SK-N-SH (cell line): ENCODE data around the gene ZNF664. TPM values are rescaled to one million over a fixed set of nuclear protein-coding genes. Genes with fewer than 3 reads are reported as not detected.

Experiments
- CTCF ChIA-PET: fragments of 300-600, 350-600 bp; formaldehyde crosslinking; extraction: SDS; loops from one replicate; lab custom pipeline; 2021; lab: Yijun Ruan, JAX
- POLR2A ChIA-PET: fragments of 350-600 bp; sonication (Branson Sonifier 250); formaldehyde crosslinking; extraction: SDS; loops from one replicate; lab custom pipeline; 2020; ENCODE audit warnings: antibody characterized with exemption, inconsistent platforms; lab: Yijun Ruan, JAX
- DNase-seq: peaks from one replicate; pipeline ENCODE4 v3.0.0; 2012
- H2AFZ ChIP-seq: fragments of 200-600 bp; sonication (generic); 2 replicates; pipeline ENCODE4 v1.8.1; 2016; ENCODE audit warnings: antibody characterized with exemption, mild to moderate bottlenecking, low read depth
- H3F3A ChIP-seq: fragments of 200-600 bp; sonication (generic); replicated peaks from 2 replicates; pipeline ENCODE3; 2016; ENCODE audit warnings: antibody characterized with exemption, mild to moderate bottlenecking; ENCODE audit not compliant: insufficient read depth
- H3K27ac ChIP-seq, 2 experiments: fragments of 200-500 bp in 1 of 2; fragments of 200-600 bp in 1 of 2; sonication (Bioruptor generic) in 1 of 2; sonication (generic), shearing (Covaris generic) in 1 of 2; 2 replicates each; pipeline versions ENCODE4 v1.5.1 to v1.6.1; 2014 to 2016; ENCODE audit warnings: low read depth in 2 of 2, inconsistent platforms in 1 of 2, low read length in 1 of 2, mild to moderate bottlenecking in 1 of 2, mixed read lengths in 1 of 2
- H3K27me3 ChIP-seq: fragments of 200-600 bp; sonication (generic), shearing (Covaris generic); 2 replicates; pipeline ENCODE4 v1.6.1; 2016; ENCODE audit warnings: mixed run types; ENCODE audit not compliant: insufficient read depth
- H3K36me3 ChIP-seq, 2 experiments: fragments of 200-500 bp in 1 of 2; fragments of 200-600 bp in 1 of 2; sonication (Bioruptor generic) in 1 of 2; sonication (generic) in 1 of 2; replicated peaks in 1 of 2; 2 replicates each; pipeline versions ENCODE3 to v1.5.1; 2014 to 2016; ENCODE audit warnings: low read length in 1 of 2, mild to moderate bottlenecking in 1 of 2; ENCODE audit not compliant: insufficient read depth in 2 of 2, control insufficient read depth in 1 of 2
- H3K4me1 ChIP-seq, 2 experiments: fragments of 200-500 bp in 1 of 2; fragments of 200-600 bp in 1 of 2; sonication (Bioruptor generic) in 1 of 2; sonication (generic), shearing (Covaris generic) in 1 of 2; 2 replicates each; pipeline versions ENCODE4 v1.5.1 to v1.6.1; 2014 to 2016; ENCODE audit warnings: low read depth in 1 of 2, low read length in 1 of 2, mixed run types in 1 of 2; ENCODE audit not compliant: insufficient read depth in 2 of 2, control insufficient read depth in 1 of 2
- H3K4me2 ChIP-seq: fragments of 200-600 bp; sonication (generic), shearing (Covaris generic); 2 replicates; pipeline ENCODE4 v1.6.1; 2017; ENCODE audit warnings: mixed run types
- H3K4me3 ChIP-seq, 2 experiments: fragments of 200-500 bp in 1 of 2; fragments of 200-600 bp in 1 of 2; sonication (Bioruptor generic) in 1 of 2; sonication (generic), shearing (Covaris generic) in 1 of 2; 2 replicates each; pipeline versions ENCODE4 v1.5.1 to v1.8.1; 2014 to 2016; ENCODE audit warnings: low read depth in 2 of 2, inconsistent platforms in 1 of 2, low read length in 1 of 2, mild to moderate bottlenecking in 1 of 2, mixed read lengths in 1 of 2, moderate library complexity in 1 of 2
- H3K79me2 ChIP-seq: fragments of 200-600 bp; sonication (generic); 2 replicates; pipeline ENCODE4 v1.8.1; 2017; ENCODE audit warnings: mild to moderate bottlenecking; ENCODE audit not compliant: insufficient read depth
- H3K9ac ChIP-seq: fragments of 200-600 bp; sonication (generic); 2 replicates; pipeline ENCODE4 v1.6.1; 2017; ENCODE audit warnings: mixed run types
- H3K9me2 ChIP-seq: fragments of 200-600 bp; sonication (generic); 2 replicates; pipeline ENCODE4 v1.6.1; 2017; ENCODE audit warnings: mixed run types
- H3K9me3 ChIP-seq: fragments of 200-600 bp; sonication (generic); 2 replicates; pipeline ENCODE4 v1.6.1; 2017; ENCODE audit warnings: mixed run types, mild to moderate bottlenecking, moderate library complexity
- H4K20me1 ChIP-seq: fragments of 200-600 bp; sonication (generic); 2 replicates; pipeline ENCODE4 v1.6.1; 2017; ENCODE audit warnings: mild to moderate bottlenecking, mixed run types; ENCODE audit not compliant: insufficient read depth
- ELF1 ChIP-seq: IDR thresholded peaks from 2 replicates; pipeline ENCODE4 v1.4.0; 2012
- EP300 ChIP-seq, 2 experiments: IDR thresholded peaks; 2 replicates each; pipeline versions ENCODE4 v1.4.0 to v1.6.1; 2012; ENCODE audit warnings: borderline replicate concordance in 1 of 2, low read depth in 1 of 2, low read length in 1 of 2
- EZH2phosphoT487 ChIP-seq: fragments of 200-600 bp; sonication (generic); IDR thresholded peaks from 2 replicates; pipeline ENCODE4 v1.6.1; 2017; ENCODE audit warnings: low read depth, mixed run types, mild to moderate bottlenecking, antibody characterized with exemption, moderate library complexity, borderline replicate concordance
- FOSL2 ChIP-seq: IDR thresholded peaks from 2 replicates; pipeline ENCODE4 v1.4.0; 2012; ENCODE audit warnings: low read depth, mild to moderate bottlenecking, moderate library complexity, borderline replicate concordance
- GABPA ChIP-seq: IDR thresholded peaks from 2 replicates; pipeline ENCODE4 v1.4.0; 2012; ENCODE audit warnings: low read depth, mild to moderate bottlenecking
- IRF3 ChIP-seq: fragments of 150-350 bp; IDR thresholded peaks from 2 replicates; pipeline ENCODE4 v1.6.1; 2016; ENCODE audit warnings: mild to moderate bottlenecking, low read depth, low read length
- MEF2A ChIP-seq: IDR thresholded peaks from 2 replicates; pipeline ENCODE4 v1.4.0; 2012; ENCODE audit warnings: low read depth, borderline replicate concordance
- MXI1 ChIP-seq: IDR thresholded peaks from 2 replicates; pipeline ENCODE4 v1.6.1; 2012; ENCODE audit warnings: mild to moderate bottlenecking, low read depth, low read length, improper control_type of control experiment
- NRF1 ChIP-seq: IDR thresholded peaks from 2 replicates; pipeline ENCODE4 v1.6.1; 2012; ENCODE audit warnings: low read depth, mild to moderate bottlenecking, low read length
- POLR2AphosphoS5 ChIP-seq: IDR thresholded peaks from 2 replicates; pipeline ENCODE4 v1.6.1; 2012; ENCODE audit warnings: low read depth, low read length
- RCOR1 ChIP-seq: fragments of 150-350 bp; IDR thresholded peaks from 2 replicates; pipeline ENCODE4 v1.6.1; 2017; ENCODE audit warnings: antibody characterized with exemption, low read length
- RFX5 ChIP-seq: IDR thresholded peaks from 2 replicates; pipeline ENCODE4 v1.6.1; 2012; ENCODE audit warnings: mild to moderate bottlenecking, improper control_type of control experiment, low read length
- SIN3A ChIP-seq: IDR thresholded peaks from 2 replicates; pipeline ENCODE4 v1.6.1; 2012; ENCODE audit warnings: low read depth, mild to moderate bottlenecking, low read length, moderate library complexity, borderline replicate concordance
- TAF1 ChIP-seq: IDR thresholded peaks from 2 replicates; pipeline ENCODE4 v1.6.1; 2012; ENCODE audit warnings: low read depth, mild to moderate bottlenecking, low read length, moderate library complexity, borderline replicate concordance
- YY1 ChIP-seq: IDR thresholded peaks from 2 replicates; pipeline ENCODE4 v1.4.0; 2012; ENCODE audit warnings: low read depth, mild to moderate bottlenecking
- WGBS: methylation state at CpG from one replicate; pipeline ENCODE4 v1.1.6; 2017; ENCODE audit warnings: low lambda C conversion rate; 5-methylcytosine and 5-hydroxymethylcytosine counted together
- polyA plus RNA-seq, 3 experiments: library from polyadenylated mRNA; depleted of rRNA; stranded (reverse); fragments of >200 nt; gene quantifications; 2 replicates each; pipeline ENCODE4 v1.2.3, GENCODE V29; 2012
- TF ChIP-seq, protein P1 (sequence below): fragments of 200-600 bp; sonication (generic); IDR thresholded peaks from 2 replicates; pipeline ENCODE4 v1.6.1; 2017; ENCODE audit warnings: antibody characterized with exemption, mild to moderate bottlenecking, moderate library complexity
- TF ChIP-seq, protein P2 (sequence below): IDR thresholded peaks from 2 replicates; pipeline ENCODE4 v1.4.0; 2012; ENCODE audit warnings: low read depth, borderline replicate concordance
- TF ChIP-seq, protein P3 (sequence below): IDR thresholded peaks from 2 replicates; pipeline ENCODE4 v1.4.0; 2012; ENCODE audit warnings: low read depth, borderline replicate concordance

Gene ZNF664
- polyA plus RNA-seq, 1 of the 3 experiments (the other 2 are of a cell fraction): 34.9 TPM

DNA sequence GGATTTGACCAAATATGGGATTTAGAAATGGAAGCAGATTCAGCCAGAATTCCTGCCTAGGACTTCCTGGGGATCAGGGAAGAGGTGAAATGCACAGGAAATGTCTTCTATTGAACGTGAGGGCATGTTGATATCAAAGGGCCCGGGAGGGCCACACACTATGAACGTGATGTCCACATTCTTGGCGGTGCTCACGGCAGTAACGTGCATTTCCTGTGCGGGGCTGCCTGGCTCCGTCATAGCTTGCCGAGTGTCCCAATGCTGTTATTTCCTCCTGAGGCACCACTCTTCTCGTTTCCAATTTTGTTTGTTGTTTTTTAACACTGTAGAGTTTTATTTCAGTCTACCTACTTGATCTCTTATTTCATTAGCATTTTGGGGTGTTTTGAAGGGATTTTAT, 67.3 kb downstream of the ZNF664 start:
- Histone ChIP-seq H3K9me2 (no peaks in the 10 kb centered on the region), H3K36me3 (no peaks in the 10 kb centered on the region), H3K4me3 (no peak overlapping the region), H3K27ac (no peak overlapping the region), H2AFZ (no peak overlapping the region), H3K4me2 (no peak overlapping the region), H4K20me1 (no peaks in the 10 kb centered on the region), H3K27me3 (no peaks in the 10 kb centered on the region), H3K4me1 (peaks cover 5 to 12% of the 10 kb centered on the region in 2 experiments; a peak in 1 of 4 replicates), H3F3A (peaks cover 3% of the 10 kb centered on the region), H3K9me3 (no peaks in the 10 kb centered on the region), H3K79me2 (no peaks in the 10 kb centered on the region), H3K9ac (no peak overlapping the region)
- no peak for TF ChIP-seq EP300 (IDR thresholded peaks at IDR 0.05; ENCODE audit: borderline replicate concordance in 1 of 2, low read depth in 1 of 2, low read length in 1 of 2)
- no peak for TF ChIP-seq NRF1
- no peak for TF ChIP-seq FOSL2
- no peak for TF ChIP-seq SIN3A
- no peak for TF ChIP-seq IRF3
- no peak for TF ChIP-seq ELF1
- TF ChIP-seq GABPA: no peak
- no peak for TF ChIP-seq EZH2phosphoT487
- TF ChIP-seq POLR2AphosphoS5: no peak
- TF ChIP-seq MEF2A: no peak
- TF ChIP-seq YY1: no peak
- TF ChIP-seq, protein P1, sequence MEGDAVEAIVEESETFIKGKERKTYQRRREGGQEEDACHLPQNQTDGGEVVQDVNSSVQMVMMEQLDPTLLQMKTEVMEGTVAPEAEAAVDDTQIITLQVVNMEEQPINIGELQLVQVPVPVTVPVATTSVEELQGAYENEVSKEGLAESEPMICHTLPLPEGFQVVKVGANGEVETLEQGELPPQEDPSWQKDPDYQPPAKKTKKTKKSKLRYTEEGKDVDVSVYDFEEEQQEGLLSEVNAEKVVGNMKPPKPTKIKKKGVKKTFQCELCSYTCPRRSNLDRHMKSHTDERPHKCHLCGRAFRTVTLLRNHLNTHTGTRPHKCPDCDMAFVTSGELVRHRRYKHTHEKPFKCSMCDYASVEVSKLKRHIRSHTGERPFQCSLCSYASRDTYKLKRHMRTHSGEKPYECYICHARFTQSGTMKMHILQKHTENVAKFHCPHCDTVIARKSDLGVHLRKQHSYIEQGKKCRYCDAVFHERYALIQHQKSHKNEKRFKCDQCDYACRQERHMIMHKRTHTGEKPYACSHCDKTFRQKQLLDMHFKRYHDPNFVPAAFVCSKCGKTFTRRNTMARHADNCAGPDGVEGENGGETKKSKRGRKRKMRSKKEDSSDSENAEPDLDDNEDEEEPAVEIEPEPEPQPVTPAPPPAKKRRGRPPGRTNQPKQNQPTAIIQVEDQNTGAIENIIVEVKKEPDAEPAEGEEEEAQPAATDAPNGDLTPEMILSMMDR: no peak
- no peak for TF ChIP-seq MXI1
- TF ChIP-seq, protein P2, sequence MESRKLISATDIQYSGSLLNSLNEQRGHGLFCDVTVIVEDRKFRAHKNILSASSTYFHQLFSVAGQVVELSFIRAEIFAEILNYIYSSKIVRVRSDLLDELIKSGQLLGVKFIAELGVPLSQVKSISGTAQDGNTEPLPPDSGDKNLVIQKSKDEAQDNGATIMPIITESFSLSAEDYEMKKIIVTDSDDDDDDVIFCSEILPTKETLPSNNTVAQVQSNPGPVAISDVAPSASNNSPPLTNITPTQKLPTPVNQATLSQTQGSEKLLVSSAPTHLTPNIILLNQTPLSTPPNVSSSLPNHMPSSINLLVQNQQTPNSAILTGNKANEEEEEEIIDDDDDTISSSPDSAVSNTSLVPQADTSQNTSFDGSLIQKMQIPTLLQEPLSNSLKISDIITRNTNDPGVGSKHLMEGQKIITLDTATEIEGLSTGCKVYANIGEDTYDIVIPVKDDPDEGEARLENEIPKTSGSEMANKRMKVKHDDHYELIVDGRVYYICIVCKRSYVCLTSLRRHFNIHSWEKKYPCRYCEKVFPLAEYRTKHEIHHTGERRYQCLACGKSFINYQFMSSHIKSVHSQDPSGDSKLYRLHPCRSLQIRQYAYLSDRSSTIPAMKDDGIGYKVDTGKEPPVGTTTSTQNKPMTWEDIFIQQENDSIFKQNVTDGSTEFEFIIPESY: no peak
- TF ChIP-seq TAF1: no peak
- TF ChIP-seq, protein P3, sequence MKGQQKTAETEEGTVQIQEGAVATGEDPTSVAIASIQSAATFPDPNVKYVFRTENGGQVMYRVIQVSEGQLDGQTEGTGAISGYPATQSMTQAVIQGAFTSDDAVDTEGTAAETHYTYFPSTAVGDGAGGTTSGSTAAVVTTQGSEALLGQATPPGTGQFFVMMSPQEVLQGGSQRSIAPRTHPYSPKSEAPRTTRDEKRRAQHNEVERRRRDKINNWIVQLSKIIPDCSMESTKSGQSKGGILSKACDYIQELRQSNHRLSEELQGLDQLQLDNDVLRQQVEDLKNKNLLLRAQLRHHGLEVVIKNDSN: no peak
- no peak for TF ChIP-seq RFX5
- no peak for TF ChIP-seq RCOR1
- POLR2A ChIA-PET: no interaction called here
- no peak for DNase-seq
- CTCF ChIA-PET: interaction anchor here (1.0 to 2.7 kb wide), 5 partner anchors 8 to 726 kb away, joined by 3 to 8 read pairs (median 6); no protein-coding TSS in a partner anchor
- 79% methylated on average over 10 of the region's 10 CpGs for WGBS
